Panc1 (cell line): ENCODE results near the gene CCDC60. TPM values are rescaled to one million over a fixed set of nuclear protein-coding genes. Genes with fewer than 3 reads are reported as not detected.

Source experiments
- ATAC-seq: fragments of 200-7000 bp; cut with Tn5 transposase; 2 replicates; pipeline ENCODE4 v1.9.1; 2020; ENCODE audit warnings: mild to moderate bottlenecking, moderate library complexity
- BruUV-seq: library from RNA; stranded (reverse); fragments of 400-500 nt; replicated peaks from 2 replicates; lab custom pipeline; 2021; lab: Mats Ljungman, UMichigan
- CTCF ChIA-PET: fragments of 300-600 bp; sonication (Branson Sonifier 250); formaldehyde crosslinking; loops from one replicate; lab custom pipeline; 2022; ENCODE audit warnings: antibody characterized with exemption; lab: Charles Lee
- POLR2A ChIA-PET: fragments of 300-600 bp; sonication (Branson Sonifier 250); formaldehyde crosslinking; loops from one replicate; lab custom pipeline; 2022; ENCODE audit warnings: antibody characterized with exemption; lab: Charles Lee
- DNase-seq: peaks from one replicate; pipeline ENCODE4 v3.0.0-alpha.2; 2010; ENCODE audit warnings: low read depth, low spot score
- H3K27ac ChIP-seq: 2 replicates; pipeline ENCODE4 v1.5.1; 2011; ENCODE audit warnings: mild to moderate bottlenecking, low read length, inconsistent platforms
- H3K27me3 ChIP-seq: fragments of 200-500 bp; sonication (Bioruptor generic); 2 replicates; pipeline ENCODE4 v1.6.0; 2014; ENCODE audit warnings: low read length, inconsistent platforms; ENCODE audit not compliant: control insufficient read depth, insufficient read depth
- H3K36me3 ChIP-seq: fragments of 200-500 bp; sonication (Bioruptor generic); 2 replicates; pipeline ENCODE4 v1.5.1; 2014; ENCODE audit warnings: inconsistent platforms, mild to moderate bottlenecking, low read length, moderate library complexity; ENCODE audit not compliant: control insufficient read depth, insufficient read depth
- H3K4me1 ChIP-seq: 2 replicates; pipeline ENCODE4 v1.5.1; 2011; ENCODE audit warnings: inconsistent platforms, mild to moderate bottlenecking, low read length, moderate library complexity; ENCODE audit not compliant: control insufficient read depth, insufficient read depth
- H3K4me3 ChIP-seq, 2 experiments: 2 replicates each; pipeline ENCODE4 v1.5.1; 2011 to 2012; ENCODE audit warnings: low read depth in 2 of 2, low read length in 2 of 2, mild to moderate bottlenecking in 2 of 2, inconsistent platforms in 1 of 2, moderate library complexity in 1 of 2
- H3K9me3 ChIP-seq: fragments of 200-500 bp; sonication (Bioruptor generic); 2 replicates; pipeline ENCODE4 v1.5.1; 2014; ENCODE audit warnings: low read depth, mild to moderate bottlenecking, inconsistent platforms, low read length, moderate library complexity; ENCODE audit not compliant: control insufficient read depth, insufficient read depth
- POLR2AphosphoS5 ChIP-seq: IDR thresholded peaks from 2 replicates; pipeline ENCODE4 v1.6.1; 2012; ENCODE audit warnings: mild to moderate bottlenecking, low read depth, low read length, moderate library complexity
- REST ChIP-seq, 2 experiments: IDR thresholded peaks; 2 replicates each; pipeline ENCODE4 v1.6.1; 2011 to 2012; ENCODE audit warnings: low read depth in 2 of 2, control low read depth in 1 of 2, low read length in 1 of 2, mild to moderate bottlenecking in 1 of 2, moderate library complexity in 1 of 2; ENCODE audit not compliant: insufficient read depth in 1 of 2
- SIN3A ChIP-seq: IDR thresholded peaks from 2 replicates; pipeline ENCODE4 v1.6.1; 2012; ENCODE audit warnings: low read depth, mild to moderate bottlenecking, low read length, moderate library complexity, borderline replicate concordance; ENCODE audit not compliant: insufficient read depth
- TCF7L2 ChIP-seq: IDR thresholded peaks from 2 replicates; pipeline ENCODE4 v1.6.1; 2011; ENCODE audit warnings: mild to moderate bottlenecking, low read depth, low read length, inconsistent platforms
- in situ Hi-C: cut with HindIII; loops from 2 replicates; pipeline ENCODE4 v1.10.0; 2016; ENCODE audit warnings: low sequenced_read_pairs, low pct_unique_long_range_greater_than_20kb
- intact Hi-C: fragments of 100-400 bp; cut with micrococcal nuclease; formaldehyde crosslinking; loops from one replicate; pipeline ENCODE4 v1.10.0; 2022; ENCODE audit not compliant: unreplicated experiment
- total RNA-seq: library from RNA; stranded (reverse); gene quantifications from one replicate; pipeline ENCODE4 v1.2.1, GENCODE V29; 2021; ENCODE audit not compliant: unreplicated experiment
- TF ChIP-seq, protein P1 (sequence below): fragments of 450-650 bp; IDR thresholded peaks from 2 replicates; pipeline ENCODE4 v1.5.1; 2017; ENCODE audit warnings: mild to moderate bottlenecking

The CCDC60 gene
- total RNA-seq, 1 experiment from 2014 or later: not detected

DNA sequence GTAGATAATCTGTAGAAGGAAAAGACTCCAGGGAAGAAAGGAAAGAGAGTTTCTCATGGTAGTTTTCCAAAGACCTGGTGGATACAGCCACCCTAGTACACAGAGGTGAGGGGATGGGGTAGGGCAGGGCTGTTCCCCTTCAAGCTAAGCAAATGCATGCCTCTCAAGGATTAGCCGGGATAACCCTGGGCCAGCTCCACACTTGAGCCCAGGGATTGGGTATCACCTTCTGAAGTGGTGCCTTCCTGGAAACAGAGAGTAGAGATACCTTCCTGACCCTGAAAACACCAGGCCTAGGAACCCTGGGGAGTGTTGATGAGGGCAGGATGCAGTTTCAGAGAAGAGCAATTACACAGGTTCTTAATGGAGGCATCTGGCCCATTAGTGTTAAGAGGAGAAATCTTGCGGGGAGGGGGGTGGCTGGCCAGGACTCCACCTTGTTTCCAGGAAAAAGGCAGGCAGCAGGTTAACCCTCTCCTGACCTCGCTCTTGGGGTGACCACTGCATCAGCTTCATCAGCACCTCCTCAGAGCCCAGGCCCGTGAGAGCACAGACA, 152.1 kb downstream of the CCDC60 start:
- no peak overlapping the region for H3K4me3 ChIP-seq
- no TSS peak for BruUV-seq
- H3K27ac ChIP-seq: no peak overlapping the region
- TF ChIP-seq REST (IDR thresholded peaks at IDR 0.05; ENCODE audit: insufficient read depth in 1 of 2, low read depth in 2 of 2, low read length in 1 of 2) (no peak), SIN3A (no peak)
- H3K9me3 ChIP-seq: no peaks in the 10 kb centered on the region
- intact Hi-C loops: no loop called here
- no peaks in the 10 kb centered on the region for H3K27me3 ChIP-seq
- DNase-seq (no peak), ATAC-seq (no peak)
- no peaks in the 10 kb centered on the region for H3K36me3 ChIP-seq
- H3K4me1 ChIP-seq: no peaks in the 10 kb centered on the region
- POLR2A ChIA-PET: interaction anchor here (0.6 kb wide), 1 partner anchor 609 kb away, joined by 10 read pairs; no protein-coding TSS in a partner anchor
- CTCF ChIA-PET: interaction anchor here (0.6 kb wide), 1 partner anchor 462 kb away, joined by 4 read pairs; no protein-coding TSS in a partner anchor
- in situ Hi-C loops: no loop called here

DNA sequence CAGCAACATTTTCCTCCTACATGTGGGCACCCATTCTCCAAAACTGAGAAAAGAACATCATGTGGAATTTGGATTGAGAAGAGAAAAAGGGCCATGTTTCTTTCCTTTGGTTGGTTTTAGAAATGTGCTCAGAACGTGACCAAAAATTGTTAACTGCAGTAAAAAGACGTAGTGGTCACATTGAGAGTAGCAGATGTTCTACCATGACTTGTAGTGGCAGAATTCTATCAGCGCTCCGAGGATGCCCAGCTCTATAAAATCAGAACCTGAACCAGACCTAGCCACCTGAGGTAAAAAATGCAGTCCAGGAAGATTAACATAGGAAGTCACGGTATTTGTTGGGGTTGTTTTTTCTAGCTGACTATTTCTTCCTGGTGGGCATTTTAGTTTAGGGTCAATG, 157.3 kb downstream of the CCDC60 start:
- TF ChIP-seq SIN3A: no peak
- TF ChIP-seq, protein P1, sequence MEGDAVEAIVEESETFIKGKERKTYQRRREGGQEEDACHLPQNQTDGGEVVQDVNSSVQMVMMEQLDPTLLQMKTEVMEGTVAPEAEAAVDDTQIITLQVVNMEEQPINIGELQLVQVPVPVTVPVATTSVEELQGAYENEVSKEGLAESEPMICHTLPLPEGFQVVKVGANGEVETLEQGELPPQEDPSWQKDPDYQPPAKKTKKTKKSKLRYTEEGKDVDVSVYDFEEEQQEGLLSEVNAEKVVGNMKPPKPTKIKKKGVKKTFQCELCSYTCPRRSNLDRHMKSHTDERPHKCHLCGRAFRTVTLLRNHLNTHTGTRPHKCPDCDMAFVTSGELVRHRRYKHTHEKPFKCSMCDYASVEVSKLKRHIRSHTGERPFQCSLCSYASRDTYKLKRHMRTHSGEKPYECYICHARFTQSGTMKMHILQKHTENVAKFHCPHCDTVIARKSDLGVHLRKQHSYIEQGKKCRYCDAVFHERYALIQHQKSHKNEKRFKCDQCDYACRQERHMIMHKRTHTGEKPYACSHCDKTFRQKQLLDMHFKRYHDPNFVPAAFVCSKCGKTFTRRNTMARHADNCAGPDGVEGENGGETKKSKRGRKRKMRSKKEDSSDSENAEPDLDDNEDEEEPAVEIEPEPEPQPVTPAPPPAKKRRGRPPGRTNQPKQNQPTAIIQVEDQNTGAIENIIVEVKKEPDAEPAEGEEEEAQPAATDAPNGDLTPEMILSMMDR: no peak
- TF ChIP-seq TCF7L2: no peak
- TF ChIP-seq REST (IDR thresholded peaks at IDR 0.05; ENCODE audit: insufficient read depth in 1 of 2, low read depth in 2 of 2, low read length in 1 of 2): no peak
- TF ChIP-seq POLR2AphosphoS5: no peak
- BruUV-seq: no TSS peak
- no peak overlapping the region for H3K27ac ChIP-seq
- ATAC-seq: no peak
- in situ Hi-C loops (no loop called here), intact Hi-C loops (no loop called here)
- no peaks in the 10 kb centered on the region for H3K4me1 ChIP-seq
- H3K36me3 ChIP-seq: no peaks in the 10 kb centered on the region
- POLR2A ChIA-PET: no interaction called here
- peaks cover 13% of the 10 kb centered on the region for H3K27me3 ChIP-seq
- no peak overlapping the region for H3K4me3 ChIP-seq
- H3K9me3 ChIP-seq: no peaks in the 10 kb centered on the region
- no peak for DNase-seq
- CTCF ChIA-PET: no interaction called here
